GM12801 (cell line): ENCODE measurements around the gene MSH5.

Experiments
- TF ChIP-seq, protein P1 (sequence below): IDR thresholded peaks from one replicate; pipeline ENCODE4 v1.5.1; 2011; ENCODE audit warnings: control low read depth; ENCODE audit not compliant: insufficient read length; ENCODE audit errors: extremely low read depth

MSH5 gene

DNA sequence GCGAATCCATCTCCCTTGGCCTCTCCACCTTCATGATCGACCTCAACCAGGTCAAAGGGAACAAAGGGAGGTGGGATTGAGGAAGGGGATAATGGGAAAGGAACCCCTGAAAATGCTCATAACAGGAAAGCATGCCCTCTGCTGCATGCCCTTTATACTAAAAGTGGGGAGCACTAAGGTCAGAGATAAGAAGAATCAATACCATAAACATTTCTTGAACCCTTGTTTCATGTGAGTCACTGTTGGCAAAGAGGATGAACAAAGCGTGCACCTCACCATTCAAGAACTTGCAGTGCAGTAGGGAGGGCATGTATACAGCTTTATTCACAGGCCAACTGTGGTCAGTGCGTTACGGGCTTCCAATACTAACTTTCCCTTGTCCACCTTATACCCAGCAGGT lies 21.0 kb downstream of the MSH5 start:
- TF ChIP-seq, protein P1, sequence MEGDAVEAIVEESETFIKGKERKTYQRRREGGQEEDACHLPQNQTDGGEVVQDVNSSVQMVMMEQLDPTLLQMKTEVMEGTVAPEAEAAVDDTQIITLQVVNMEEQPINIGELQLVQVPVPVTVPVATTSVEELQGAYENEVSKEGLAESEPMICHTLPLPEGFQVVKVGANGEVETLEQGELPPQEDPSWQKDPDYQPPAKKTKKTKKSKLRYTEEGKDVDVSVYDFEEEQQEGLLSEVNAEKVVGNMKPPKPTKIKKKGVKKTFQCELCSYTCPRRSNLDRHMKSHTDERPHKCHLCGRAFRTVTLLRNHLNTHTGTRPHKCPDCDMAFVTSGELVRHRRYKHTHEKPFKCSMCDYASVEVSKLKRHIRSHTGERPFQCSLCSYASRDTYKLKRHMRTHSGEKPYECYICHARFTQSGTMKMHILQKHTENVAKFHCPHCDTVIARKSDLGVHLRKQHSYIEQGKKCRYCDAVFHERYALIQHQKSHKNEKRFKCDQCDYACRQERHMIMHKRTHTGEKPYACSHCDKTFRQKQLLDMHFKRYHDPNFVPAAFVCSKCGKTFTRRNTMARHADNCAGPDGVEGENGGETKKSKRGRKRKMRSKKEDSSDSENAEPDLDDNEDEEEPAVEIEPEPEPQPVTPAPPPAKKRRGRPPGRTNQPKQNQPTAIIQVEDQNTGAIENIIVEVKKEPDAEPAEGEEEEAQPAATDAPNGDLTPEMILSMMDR, result no peak

DNA sequence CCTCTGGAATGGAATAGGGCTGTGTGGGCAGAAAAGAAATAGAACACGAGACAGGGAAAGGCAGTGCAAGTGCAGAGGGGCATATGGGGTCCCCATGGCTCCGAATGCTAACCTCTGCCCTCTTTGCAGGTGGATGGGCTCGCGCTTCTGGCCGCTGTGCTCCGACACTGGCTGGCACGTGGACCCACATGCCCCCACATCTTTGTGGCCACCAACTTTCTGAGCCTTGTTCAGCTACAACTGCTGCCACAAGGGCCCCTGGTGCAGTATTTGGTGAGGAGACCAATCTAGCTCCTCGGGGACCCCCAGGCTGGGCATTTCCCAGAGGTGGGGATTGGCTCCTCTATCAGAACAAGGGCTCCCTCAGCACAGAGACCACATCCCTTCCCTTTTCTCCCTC lies 21.5 kb downstream of the MSH5 start:
- TF ChIP-seq, protein P1, result no peak

DNA sequence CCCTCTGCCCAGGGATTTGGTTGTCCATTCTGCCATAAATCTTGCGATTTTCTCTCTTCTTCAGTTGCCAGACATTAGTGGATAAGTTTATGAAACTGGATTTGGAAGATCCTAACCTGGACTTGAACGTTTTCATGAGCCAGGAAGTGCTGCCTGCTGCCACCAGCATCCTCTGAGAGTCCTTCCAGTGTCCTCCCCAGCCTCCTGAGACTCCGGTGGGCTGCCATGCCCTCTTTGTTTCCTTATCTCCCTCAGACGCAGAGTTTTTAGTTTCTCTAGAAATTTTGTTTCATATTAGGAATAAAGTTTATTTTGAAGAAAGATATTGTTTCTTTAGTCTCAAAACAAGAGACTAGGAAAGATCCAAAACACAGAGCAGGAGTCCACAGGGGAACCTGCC lies 22.6 kb downstream of the MSH5 start, which contains the start of gene SAPCD1:
Gene SAPCD1, plus strand, starts transcription at position 301 of the 400 bp plus-strand sequence. CDS start 399 bp downstream, outside the sequence.
- TF ChIP-seq, protein P1, result no peak

DNA sequence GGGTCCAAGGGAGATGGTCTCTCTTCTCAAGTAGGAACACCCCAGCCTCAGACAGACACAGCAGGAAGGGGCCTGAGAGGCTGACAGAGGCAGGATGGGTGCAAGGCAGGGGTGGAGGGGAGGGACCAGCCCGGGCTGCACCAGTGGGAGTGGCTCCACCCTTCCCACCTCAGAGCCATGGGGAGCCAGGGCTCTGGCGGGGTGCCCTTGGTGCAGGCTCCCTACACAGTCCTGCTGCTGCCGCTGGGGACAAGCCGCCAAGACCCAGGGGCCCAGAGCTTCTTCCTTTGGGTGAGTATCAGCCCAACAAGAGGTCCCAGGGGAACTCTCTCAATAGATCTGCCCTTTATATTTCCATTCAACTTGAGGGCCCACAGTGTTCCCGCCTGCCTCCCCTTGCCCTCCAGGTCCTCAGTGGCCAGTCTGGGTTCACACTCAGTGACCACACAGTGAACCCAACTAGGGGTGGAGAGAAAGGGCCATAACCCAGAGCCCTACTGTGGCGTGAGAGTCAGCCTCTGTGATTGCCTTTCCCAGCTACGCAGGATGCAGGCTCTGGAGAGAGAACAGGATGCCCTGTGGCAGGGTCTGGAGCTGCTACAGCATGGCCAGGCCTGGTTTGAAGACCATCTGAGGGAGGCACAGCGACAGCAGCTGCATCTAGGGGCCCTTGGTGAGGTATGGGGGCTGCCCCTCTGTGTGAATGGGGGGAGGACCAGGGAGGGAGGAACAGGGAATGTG lies 23.2 kb downstream of the MSH5 start:
- TF ChIP-seq, protein P1, result no peak

DNA sequence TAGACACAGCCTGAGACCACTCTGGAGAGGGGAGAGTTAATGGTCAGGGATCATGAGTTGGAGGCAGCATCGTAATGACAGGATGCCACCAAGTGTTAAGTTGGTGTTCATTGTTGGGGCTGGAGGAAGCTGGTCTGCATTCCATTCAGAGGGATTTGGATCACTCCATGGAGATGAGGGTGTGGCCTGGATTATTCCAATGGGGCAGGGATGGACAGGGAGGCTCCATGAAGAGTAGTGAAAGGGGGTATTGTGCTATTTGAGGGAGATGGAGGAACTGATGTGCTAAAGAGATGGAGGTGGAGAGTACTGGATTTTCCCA lies 23.8 kb downstream of the MSH5 start:
- TF ChIP-seq, protein P1, result no peak

DNA sequence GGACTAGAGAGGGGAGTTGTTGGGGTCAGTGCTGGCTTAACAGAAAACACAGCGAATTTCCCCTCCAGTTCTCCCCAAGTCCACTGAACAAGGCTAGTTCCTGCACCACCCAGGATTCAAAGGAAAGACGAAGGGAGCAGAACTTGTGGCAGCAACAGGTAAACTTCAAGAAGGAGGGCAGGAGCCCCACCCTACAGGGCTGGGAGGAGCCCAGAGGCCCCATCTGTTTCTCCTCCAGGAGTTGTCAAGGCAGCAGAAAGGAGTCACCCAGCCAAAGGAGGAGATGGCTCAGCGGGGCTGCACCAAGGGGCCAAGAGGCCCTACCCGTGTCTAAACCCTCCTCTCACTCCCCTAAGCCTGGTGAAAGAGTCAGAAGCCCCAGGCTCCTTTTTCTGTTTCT lies 24.4 kb downstream of the MSH5 start:
- TF ChIP-seq, protein P1, result no peak

DNA sequence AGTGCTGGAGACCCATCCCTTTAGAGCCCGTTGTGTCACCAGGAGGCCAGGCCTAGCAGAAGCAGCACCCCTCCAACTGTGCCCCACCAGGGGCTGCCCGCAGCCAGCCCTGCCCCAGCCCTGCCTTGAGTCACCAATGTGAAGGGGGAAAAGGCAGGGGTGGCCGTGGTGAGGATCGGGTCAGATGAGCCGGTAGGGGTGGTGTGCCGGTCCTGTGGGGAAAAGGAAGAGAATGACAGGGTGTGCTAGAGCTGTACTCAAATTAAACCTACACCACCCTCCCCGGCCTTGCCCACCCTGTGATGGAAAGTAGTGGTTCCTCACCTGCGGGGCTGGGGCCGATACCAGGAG lies 25.7 kb downstream of the MSH5 start:
- TF ChIP-seq, protein P1, result no peak
